ENCODE measurements around the gene CHD1. TPM values are rescaled to one million over a fixed set of nuclear protein-coding genes. Genes with fewer than 3 reads are reported as not detected.

The CHD1 gene
- total RNA-seq, 6 donors from 2014 or later = 23.0 to 95.5 (median 42.0) TPM

- TF ChIP-seq EP300 (IDR thresholded peaks at IDR 0.05) (no peak), POLR2AphosphoS5 (IDR thresholded peaks at IDR 0.05) (no peak), CTCF (IDR thresholded peaks at IDR 0.05) (no peak), POLR2A (IDR thresholded peaks at IDR 0.05) (no peak)
- Histone ChIP-seq H3K36me3 (peaks cover 0 to 35% (median 7%) of the 10 kb centered on the region in 4 donors), H3K4me1 (peaks cover 0 to 28% (median 19%) of the 10 kb centered on the region in 4 donors), H3K4me3 (no peak overlapping the region), H3K27me3 (no peaks in the 10 kb centered on the region), H3K9me3 (no peaks in the 10 kb centered on the region), H3K27ac (no peak overlapping the region)
- ATAC-seq (ENCODE audit: low FRiP score in 2 of 2) = no peak
- no peak for DNase-seq
- 37 to 73% methylated on average over 2 of the region's 2 CpGs for WGBS, 2 donors
Measured at GRCh38 chr5:98916540-98916939, 12.3 kb downstream of the CHD1 start.

- no peak overlapping the region for H3K27ac ChIP-seq
- ATAC-seq (ENCODE audit: low FRiP score in 2 of 2) (no peak), DNase-seq (no peak)
- no peak overlapping the region for H3K4me3 ChIP-seq
- H3K4me1 ChIP-seq = peaks cover 5 to 26% (median 19%) of the 10 kb centered on the region in 4 donors
- no peaks in the 10 kb centered on the region for H3K9me3 ChIP-seq
- no peaks in the 10 kb centered on the region for H3K27me3 ChIP-seq
- H3K36me3 ChIP-seq = peaks cover 0 to 11% (median 2%) of the 10 kb centered on the region in 4 donors
- no peak for TF ChIP-seq CTCF (IDR thresholded peaks at IDR 0.05)
- no peak for TF ChIP-seq EP300 (IDR thresholded peaks at IDR 0.05)
- no peak for TF ChIP-seq POLR2A (IDR thresholded peaks at IDR 0.05)
- no peak for TF ChIP-seq POLR2AphosphoS5 (IDR thresholded peaks at IDR 0.05)
Measured at GRCh38 chr5:98913911-98914310, 14.9 kb downstream of the CHD1 start.

GRCh38 chr5:98911280-98912040, 17.3 kb downstream of the CHD1 start:
- ATAC-seq (ENCODE audit: low FRiP score in 2 of 2) (peak in 1 of 2 donors; percentile 60), DNase-seq (no peak)
- WGBS, 2 donors = 73 to 80% methylated on average over 5 of the region's 5 CpGs
- Histone ChIP-seq H3K36me3 (peaks cover 0 to 6% (median 0%) of the 10 kb centered on the region in 4 donors), H3K4me1 (peaks cover 5 to 23% (median 15%) of the 10 kb centered on the region in 4 donors), H3K27ac (no peak overlapping the region), H3K27me3 (no peaks in the 10 kb centered on the region), H3K9me3 (no peaks in the 10 kb centered on the region), H3K4me3 (no peak overlapping the region)
- no peak for TF ChIP-seq POLR2AphosphoS5 (IDR thresholded peaks at IDR 0.05)

DNA sequence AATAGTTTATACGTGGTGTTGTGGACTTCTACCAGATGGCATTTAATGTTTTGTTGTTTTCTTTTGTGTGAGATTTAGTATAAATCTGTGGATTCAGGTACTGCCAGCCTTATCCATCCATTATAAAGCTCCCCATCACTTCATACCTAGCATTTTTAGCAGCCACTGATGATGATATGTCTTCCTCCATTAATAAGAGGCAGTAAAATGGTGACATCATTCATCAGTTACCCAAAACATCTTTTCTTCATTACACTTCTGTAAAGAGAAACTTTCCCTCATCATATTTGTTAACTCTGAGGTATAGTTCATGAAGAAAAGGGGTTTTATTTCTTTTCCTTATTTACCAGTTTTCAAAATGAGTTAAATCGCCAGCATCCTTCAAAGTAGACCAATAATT, 19.4 kb downstream of the CHD1 start:
- Histone ChIP-seq H3K27me3 (no peaks in the 10 kb centered on the region), H3K4me1 (peaks cover 5 to 18% (median 12%) of the 10 kb centered on the region in 4 donors), H3K9me3 (no peaks in the 10 kb centered on the region), H3K27ac (no peak overlapping the region), H3K36me3 (peaks cover 0 to 8% (median 1%) of the 10 kb centered on the region in 4 donors), H3K4me3 (no peak overlapping the region)
- ATAC-seq (ENCODE audit: low FRiP score in 2 of 2) (no peak), DNase-seq (no peak)
- TF ChIP-seq POLR2A (IDR thresholded peaks at IDR 0.05) (no peak), EP300 (IDR thresholded peaks at IDR 0.05) (no peak), CTCF (IDR thresholded peaks at IDR 0.05) (no peak), POLR2AphosphoS5 (IDR thresholded peaks at IDR 0.05) (no peak)
- 89 to 96% methylated on average over 2 of the region's 2 CpGs for WGBS, 2 donors

DNA sequence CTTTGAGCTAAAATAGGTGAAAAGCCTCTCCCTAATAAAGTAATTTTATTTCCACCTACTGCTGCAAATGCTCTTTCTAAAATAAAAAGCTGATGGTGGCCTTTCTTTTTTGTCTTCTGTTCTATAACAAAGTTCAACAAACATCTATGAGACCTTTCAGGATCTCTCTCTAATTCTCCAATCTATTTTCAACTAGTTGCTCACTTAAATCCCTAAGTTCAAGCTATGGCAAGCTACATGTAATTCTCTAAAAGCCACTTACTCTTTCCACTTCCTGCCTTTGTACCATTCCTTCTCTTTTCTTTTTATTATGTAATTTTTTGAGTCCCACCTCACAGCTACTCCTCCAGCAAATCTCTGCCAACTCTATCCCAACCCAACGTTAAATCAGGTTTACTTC, 20.9 kb downstream of the CHD1 start:
- no peak overlapping the region for H3K27ac ChIP-seq

More for the DNA sequence above, 20.9 kb downstream of the CHD1 start:
- H3K4me1 ChIP-seq = peaks cover 5 to 17% (median 10%) of the 10 kb centered on the region in 4 donors
- no peaks in the 10 kb centered on the region for H3K9me3 ChIP-seq
- no peaks in the 10 kb centered on the region for H3K27me3 ChIP-seq
- H3K4me3 ChIP-seq = no peak overlapping the region
- WGBS, 2 donors = 57 to 70% methylated on average over 1 of the region's 1 CpG
- peaks cover 0 to 20% (median 2%) of the 10 kb centered on the region in 4 donors for H3K36me3 ChIP-seq
- DNase-seq (no peak), ATAC-seq (ENCODE audit: low FRiP score in 2 of 2) (no peak)
- TF ChIP-seq CTCF (IDR thresholded peaks at IDR 0.05) (no peak), EP300 (IDR thresholded peaks at IDR 0.05) (no peak), POLR2AphosphoS5 (IDR thresholded peaks at IDR 0.05) (no peak), POLR2A (IDR thresholded peaks at IDR 0.05) (no peak)

Measured in upper lobe of left lung (tissue), 6 donors.